H1 (cell line): ENCODE results near the gene CD300H. TPM values are rescaled to one million over a fixed set of nuclear protein-coding genes. Genes with fewer than 3 reads are reported as not detected.

ENCODE experiments used
- CTCF ChIA-PET: fragments of 300-600 bp; sonication (Branson Sonifier 250); formaldehyde crosslinking; loops from one replicate; lab custom pipeline; 2021; ENCODE audit not compliant: partially characterized antibody; lab: Charles Lee
- POLR2A ChIA-PET: fragments of 300-600 bp; sonication (Branson Sonifier 250); formaldehyde crosslinking; loops from one replicate; lab custom pipeline; 2021; ENCODE audit warnings: inconsistent platforms; ENCODE audit not compliant: partially characterized antibody; lab: Charles Lee
- DNase-seq, 2 experiments: peaks; one replicate each; pipeline versions ENCODE4 v3.0.0 to v3.0.0-alpha.2; 2010 to 2022; ENCODE audit warnings: low spot score in 2 of 2, low read depth in 1 of 2, mixed read lengths in 1 of 2
- FAIRE-seq: peaks from 2 replicates; lab custom pipeline; 2011; peaks lifted over from hg19 to GRCh38; lab: Jason Lieb, UNC
- H2AFZ ChIP-seq: 2 replicates; pipeline ENCODE4 v1.8.1; 2012; ENCODE audit warnings: low read length, inconsistent platforms
- H2AK5ac ChIP-seq: 2 replicates; pipeline ENCODE4 v1.6.1; 2013; ENCODE audit warnings: low read depth, low read length
- H2BK120ac ChIP-seq: replicated peaks from 2 replicates; pipeline ENCODE3; 2013; ENCODE audit warnings: low read depth, low read length, inconsistent platforms
- H2BK12ac ChIP-seq: 2 replicates; pipeline ENCODE4 v1.6.1; 2013; ENCODE audit warnings: low read depth, low read length
- H2BK15ac ChIP-seq: 2 replicates; pipeline ENCODE4 v1.6.1; 2013; ENCODE audit warnings: low read length
- H2BK20ac ChIP-seq: 2 replicates; pipeline ENCODE4 v1.6.1; 2013; ENCODE audit warnings: low read length
- H2BK5ac ChIP-seq: 2 replicates; pipeline ENCODE4 v1.6.1; 2013; ENCODE audit warnings: low read depth, low read length
- H3K14ac ChIP-seq: 2 replicates; pipeline ENCODE4 v1.6.1; 2013; ENCODE audit warnings: inconsistent platforms; ENCODE audit not compliant: insufficient read length
- H3K18ac ChIP-seq: 2 replicates; pipeline ENCODE4 v1.6.1; 2013; ENCODE audit warnings: low read length; ENCODE audit errors: extremely low read depth
- H3K23ac ChIP-seq: 2 replicates; pipeline ENCODE4 v1.6.1; 2013; ENCODE audit warnings: inconsistent platforms; ENCODE audit not compliant: insufficient read length
- H3K23me2 ChIP-seq: 2 replicates; pipeline ENCODE4 v1.6.1; 2013; ENCODE audit warnings: low read depth, low read length
- H3K27ac ChIP-seq: 2 replicates; pipeline ENCODE4 v1.6.1; 2011; ENCODE audit warnings: low read depth, low read length, inconsistent platforms
- H3K27me3 ChIP-seq, 4 experiments: replicated peaks in 1 of 4; 1 replicate in 1 of 4; 2 replicates in 3 of 4; pipeline versions ENCODE4 v1.6.1 to v1.8.1; 2011 to 2013; ENCODE audit warnings: low read length in 3 of 4, mild to moderate bottlenecking in 3 of 4, inconsistent platforms in 2 of 4, mixed read lengths in 2 of 4, moderate library complexity in 1 of 4; ENCODE audit not compliant: control insufficient read depth in 3 of 4, insufficient read depth in 3 of 4; ENCODE audit errors: extremely low read depth in 1 of 4
- H3K36me3 ChIP-seq, 4 experiments: 2 replicates each; pipeline versions ENCODE4 v1.6.1 to v1.8.1; 2011 to 2013; ENCODE audit warnings: mild to moderate bottlenecking in 4 of 4, low read length in 3 of 4, moderate library complexity in 2 of 4, control low read depth in 1 of 4, inconsistent platforms in 1 of 4; ENCODE audit not compliant: insufficient read depth in 4 of 4, control insufficient read depth in 2 of 4
- H3K4ac ChIP-seq: replicated peaks from 2 replicates; pipeline ENCODE3; 2013; ENCODE audit warnings: low read length, low read depth, mixed read lengths, inconsistent platforms; ENCODE audit not compliant: insufficient read length
- H3K4me1 ChIP-seq, 4 experiments: replicated peaks in 1 of 4; 1 replicate in 1 of 4; 2 replicates in 3 of 4; pipeline versions ENCODE4 v1.6.1 to v1.8.1; 2011 to 2013; ENCODE audit warnings: low read length in 3 of 4, inconsistent platforms in 2 of 4, mixed read lengths in 1 of 4; ENCODE audit not compliant: insufficient read depth in 4 of 4, control insufficient read depth in 3 of 4
- H3K4me2 ChIP-seq, 2 experiments: 2 replicates each; pipeline versions ENCODE4 v1.6.1 to v1.8.1; 2011 to 2013; ENCODE audit warnings: low read depth in 2 of 2, low read length in 2 of 2, control low read depth in 1 of 2, inconsistent platforms in 1 of 2, mild to moderate bottlenecking in 1 of 2; ENCODE audit not compliant: insufficient read depth in 1 of 2
- H3K4me3 ChIP-seq, 4 experiments: fragments of 200-600, 300-600 bp in 1 of 4; sonication (generic), shearing (Covaris generic), sonication (Bioruptor Twin) in 1 of 4; 2 replicates each; pipeline versions ENCODE4 v1.5.1 to v1.8.1; 2011 to 2016; ENCODE audit warnings: low read length in 4 of 4, low read depth in 3 of 4, control low read depth in 2 of 4, inconsistent platforms in 2 of 4, mild to moderate bottlenecking in 2 of 4, mixed read lengths in 1 of 4, moderate library complexity in 1 of 4; ENCODE audit not compliant: insufficient read depth in 2 of 4; ENCODE audit errors: extremely low read depth in 1 of 4
- H3K56ac ChIP-seq: replicated peaks from 2 replicates; pipeline ENCODE3; 2013; ENCODE audit warnings: low read depth, mild to moderate bottlenecking, mixed read lengths, low read length, inconsistent platforms; ENCODE audit not compliant: insufficient read length
- H3K79me1 ChIP-seq: 2 replicates; pipeline ENCODE4 v1.6.1; 2013; ENCODE audit warnings: low read depth, low read length, control low read depth
- H3K79me2 ChIP-seq, 2 experiments: 2 replicates each; pipeline versions ENCODE4 v1.6.1 to v1.8.1; 2012 to 2013; ENCODE audit warnings: low read length in 2 of 2, mild to moderate bottlenecking in 2 of 2, inconsistent platforms in 1 of 2; ENCODE audit not compliant: insufficient read depth in 2 of 2, control insufficient read depth in 1 of 2
- H3K9ac ChIP-seq, 4 experiments: replicated peaks in 1 of 4; 1 replicate in 1 of 4; 2 replicates in 3 of 4; pipeline versions ENCODE4 v1.6.1 to v1.8.1; 2011 to 2013; ENCODE audit warnings: low read depth in 3 of 4, low read length in 3 of 4, control low read depth in 2 of 4, mild to moderate bottlenecking in 2 of 4, moderate library complexity in 2 of 4, inconsistent platforms in 1 of 4; ENCODE audit errors: extremely low read depth in 1 of 4
- H3K9me3 ChIP-seq, 2 experiments: 2 replicates each; pipeline versions ENCODE4 v1.6.1 to v1.8.1; 2012 to 2013; ENCODE audit warnings: mild to moderate bottlenecking in 2 of 2, moderate library complexity in 2 of 2, control low read depth in 1 of 2, inconsistent platforms in 1 of 2, low read depth in 1 of 2, low read length in 1 of 2, mixed read lengths in 1 of 2; ENCODE audit not compliant: insufficient read depth in 2 of 2
- H4K20me1 ChIP-seq, 2 experiments: replicated peaks in 1 of 2; 2 replicates each; pipeline versions ENCODE3 to v1.8.1; 2011 to 2013; ENCODE audit warnings: inconsistent platforms in 2 of 2, low read length in 2 of 2, mild to moderate bottlenecking in 1 of 2; ENCODE audit not compliant: insufficient read depth in 2 of 2, control insufficient read depth in 1 of 2
- H4K5ac ChIP-seq: 2 replicates; pipeline ENCODE4 v1.6.1; 2013; ENCODE audit warnings: low read length, low read depth, mixed read lengths, inconsistent platforms; ENCODE audit not compliant: insufficient read length
- H4K8ac ChIP-seq: 2 replicates; pipeline ENCODE4 v1.8.0; 2013; ENCODE audit warnings: mild to moderate bottlenecking, moderate library complexity, low read length, inconsistent platforms; ENCODE audit not compliant: insufficient read depth; ENCODE audit errors: extremely low read depth
- H4K91ac ChIP-seq: replicated peaks from 2 replicates; pipeline ENCODE3; 2013; ENCODE audit warnings: low read length, mixed read lengths, inconsistent platforms; ENCODE audit not compliant: insufficient read length
- BCL11A ChIP-seq, 2 experiments: IDR thresholded peaks; one replicate each; pipeline ENCODE4 v1.6.1; 2011; ENCODE audit warnings: low read depth in 2 of 2, low read length in 2 of 2, mild to moderate bottlenecking in 2 of 2
- CBX8 ChIP-seq: fragments of 300-800, 300-1000 bp; sonication (generic); IDR thresholded peaks from 2 replicates; pipeline ENCODE4 v1.7.1; 2016; ENCODE audit warnings: low read depth, low read length, borderline replicate concordance
- GTF2F1 ChIP-seq: IDR thresholded peaks from 2 replicates; pipeline ENCODE4 v1.6.1; 2012; ENCODE audit warnings: low read depth, low read length, improper control_type of control experiment, borderline replicate concordance
- NANOG ChIP-seq: IDR thresholded peaks from 2 replicates; pipeline ENCODE4 v1.6.1; 2011; ENCODE audit warnings: low read length, low read depth, mild to moderate bottlenecking, inconsistent platforms; ENCODE audit not compliant: insufficient read depth, poor library complexity, severe bottlenecking
- PHF8 ChIP-seq: fragments of 200-600 bp; sonication (generic); conservative IDR thresholded peaks from 2 replicates; pipeline ENCODE4 v1.7.1; 2012; ENCODE audit warnings: low read depth, mild to moderate bottlenecking, inconsistent platforms, low read length, moderate library complexity
- POU5F1 ChIP-seq: IDR thresholded peaks from 2 replicates; pipeline ENCODE4 v1.6.1; 2011; ENCODE audit warnings: low read depth, mild to moderate bottlenecking, low read length, moderate library complexity
- SAP30 ChIP-seq: fragments of 300-600 bp; sonication (generic); IDR thresholded peaks from 2 replicates; pipeline ENCODE4 v1.7.1; 2012; ENCODE audit warnings: low read length, moderate library complexity, mild to moderate bottlenecking, inconsistent platforms; ENCODE audit not compliant: insufficient read depth, insufficient replicate concordance
- SUZ12 ChIP-seq: fragments of 200-600 bp; sonication (generic); IDR thresholded peaks from 2 replicates; pipeline ENCODE4 v1.6.1; 2012; ENCODE audit warnings: mild to moderate bottlenecking, inconsistent platforms, low read length, moderate library complexity, mixed read lengths
- ZNF274 ChIP-seq: IDR thresholded peaks from 2 replicates; pipeline ENCODE4 v1.7.0; 2012; ENCODE audit warnings: low read length, borderline replicate concordance; ENCODE audit errors: extremely low read depth
- WGBS, 2 experiments: shearing (Covaris generic) in 1 of 2; methylation state at CpG; one replicate each; pipeline versions ENCODE4 v1.1.6 to v1.1.7; 2013 to 2015; ENCODE audit warnings: low lambda C conversion rate in 2 of 2, mixed read lengths in 2 of 2, inconsistent platforms in 1 of 2, low coverage in 1 of 2, missing lambda C conversion rate in 1 of 2; ENCODE audit not compliant: insufficient replicate concordance in 2 of 2, insufficient coverage in 1 of 2, insufficient read length in 1 of 2; ENCODE audit errors: extremely low coverage in 1 of 2, missing lambda C conversion rate in 1 of 2; 5-methylcytosine and 5-hydroxymethylcytosine counted together
- polyA plus RNA-seq, 7 experiments: library from polyadenylated mRNA; depleted of rRNA in 3 of 7; stranded (reverse) in 5 of 7; unstranded in 2 of 7; fragments of >200 nt in 5 of 7; fragments of 200-250 nt in 2 of 7; gene quantifications; 1 replicate in 5 of 7; 2 replicates in 1 of 7; 4 replicates in 1 of 7; pipeline versions ENCODE4 v1.2.1 to v1.2.3, GENCODE V29; 2011 to 2013; ENCODE audit warnings: missing spikeins in 2 of 7, mixed read lengths in 2 of 7
- total RNA-seq: library from RNA; stranded (reverse); fragmentation: NEBNext Ultra II Directional; extraction: Animal tissue kit (Norgen Biotek cat#: 25700); gene quantifications from 2 replicates; pipeline ENCODE4 v1.2.1, GENCODE V29; 2021

The CD300H gene
- total and polyA plus RNA-seq, 2 of the 8 experiments (the other 6 are each of a cell fraction or from before 2014, with no cell fraction given): not detected

DNA sequence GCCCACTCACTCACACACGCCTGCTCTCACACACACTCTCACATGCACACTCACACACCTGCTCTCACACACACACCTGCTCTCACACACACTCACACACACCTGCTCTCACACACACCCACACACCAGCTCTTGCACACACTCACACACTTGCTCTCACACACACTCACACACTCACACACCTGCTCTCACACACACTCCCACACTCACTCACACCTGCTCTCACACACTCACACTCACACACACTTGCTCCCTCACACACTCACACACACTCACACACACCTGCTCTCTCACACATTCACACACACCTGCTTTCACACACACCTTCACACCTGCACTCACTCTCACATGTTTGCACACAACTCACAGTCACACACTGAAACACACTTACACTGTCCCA, 4.0 kb downstream of the CD300H start:
- Histone ChIP-seq H3K4me1 (peaks cover 0 to 2% (median under 1%) of the 10 kb centered on the region in 4 experiments; a peak in 2 of 7 replicates), H2BK15ac (peak overlapping the region; percentile 50), H3K4me2 (no peak overlapping the region), H3K4me3 (no peak overlapping the region), H4K5ac (no peak overlapping the region), H3K23me2 (peaks cover 7% of the 10 kb centered on the region; the same call in 1 of the 2 replicates), H3K36me3 (no peaks in the 10 kb centered on the region), H3K14ac (no peak overlapping the region), H3K4ac (no peak overlapping the region), H4K20me1 (peaks cover 0 to 5% of the 10 kb centered on the region in 2 experiments), H3K9ac (no peak overlapping the region), H4K91ac (no peak overlapping the region), H2AK5ac (peak overlapping the region; percentile 90; the same call in 1 of the 2 replicates), H4K8ac (no peak overlapping the region), H3K27me3 (no peaks in the 10 kb centered on the region; a peak in 2 of 7 replicates), H3K27ac (no peak overlapping the region), H3K18ac (no peak overlapping the region), H2BK120ac (no peak overlapping the region), H2BK12ac (peak overlapping the region; percentile 85), H3K23ac (no peak overlapping the region), H3K9me3 (peaks cover 3 to 4% of the 10 kb centered on the region in 2 experiments; a peak in 3 of 4 replicates), H2BK20ac (peak overlapping the region; percentile 29; the same call in 1 of the 2 replicates), H2AFZ (no peak overlapping the region), H2BK5ac (no peak overlapping the region), H3K79me1 (peaks cover under 1% of the 10 kb centered on the region; the same call in 1 of the 2 replicates), H3K56ac (no peak overlapping the region), H3K79me2 (no peaks in the 10 kb centered on the region)
- WGBS, 2 experiments: 100% methylated on average over 1 of the region's 1 CpG; no CpG with 5 or more reads in 1 of the 2 experiments
- no peak for DNase-seq
- CTCF ChIA-PET: no interaction called here
- POLR2A ChIA-PET: no interaction called here
- no peak for TF ChIP-seq BCL11A (IDR thresholded peaks at IDR 0.05; ENCODE audit: low read depth in 2 of 2, low read length in 2 of 2)
- no peak for TF ChIP-seq CBX8
- TF ChIP-seq PHF8: no peak
- no peak for TF ChIP-seq ZNF274
- no peak for TF ChIP-seq SAP30
- TF ChIP-seq GTF2F1: no peak
- no peak for TF ChIP-seq SUZ12
- TF ChIP-seq POU5F1: no peak
- TF ChIP-seq NANOG: no peak
- no peak for FAIRE-seq
